ENCODE data around the gene RASAL2.
"Not testable (repeated sequence)": the region's sequence is repeated elsewhere in the genome, so short reads cannot be mapped to it uniquely, and the experiment has no call there.

Gene RASAL2

DNA sequence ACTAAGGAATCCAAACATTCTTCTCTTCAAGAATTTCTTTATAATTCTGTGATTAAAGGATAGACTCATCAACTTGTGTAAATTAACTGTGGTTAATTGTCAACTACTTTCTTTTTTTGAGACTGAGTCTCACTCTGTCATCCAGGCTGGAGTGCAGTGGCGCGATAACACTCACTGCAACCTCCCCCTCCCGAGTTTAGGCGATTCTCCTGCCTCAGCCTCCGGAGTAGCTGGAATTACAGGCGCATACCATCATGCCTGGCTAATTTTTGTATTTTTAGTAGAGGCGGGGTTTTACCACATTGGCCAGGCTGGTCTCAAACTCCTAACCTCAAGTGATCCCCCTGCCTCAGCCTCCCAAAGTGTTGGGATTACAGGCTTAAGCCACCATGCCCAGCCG is 296.4 kb downstream of the RASAL2 start:
- not testable (repeated sequence) for ATAC-seq, DNase-seq

GRCh38 chr1:178393370-178393769 is 299.5 kb downstream of the RASAL2 start:
- ATAC-seq (no peak), DNase-seq (no peak)

GRCh38 chr1:178396789-178397188 is 302.9 kb downstream of the RASAL2 start:
- ATAC-seq = no peak
- no peak for DNase-seq

- ATAC-seq (no peak), DNase-seq (no peak)
Observed at GRCh38 chr1:178397678-178398077, 303.8 kb downstream of the RASAL2 start.

DNA sequence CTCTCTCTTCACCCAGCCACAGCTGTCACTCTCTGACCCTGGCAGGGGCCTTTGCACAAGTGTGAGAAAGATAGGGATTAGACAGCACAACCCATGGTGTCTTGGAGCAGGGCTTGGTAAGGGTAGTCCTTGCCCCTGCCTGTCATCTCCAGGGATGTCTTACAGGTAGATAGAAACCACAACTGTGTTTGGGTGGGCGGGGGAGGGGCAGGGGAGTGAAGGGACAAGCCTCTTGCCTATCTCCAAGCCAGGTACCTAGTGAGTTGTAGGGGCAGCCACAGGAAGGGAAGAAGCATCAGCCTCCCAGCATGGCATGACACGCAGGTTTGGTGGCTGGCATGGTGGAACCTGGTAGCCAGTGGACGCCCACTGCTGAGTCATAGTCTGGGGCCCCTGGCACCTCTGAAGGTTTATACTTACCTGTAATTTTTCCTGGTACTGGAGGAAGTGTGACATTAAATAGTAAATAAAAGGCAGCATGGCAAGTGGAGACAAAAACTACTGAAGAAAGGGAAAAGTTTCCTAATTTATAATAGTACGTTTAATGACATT is 305.3 kb downstream of the RASAL2 start:
- ATAC-seq = no peak
- no peak for DNase-seq

DNA sequence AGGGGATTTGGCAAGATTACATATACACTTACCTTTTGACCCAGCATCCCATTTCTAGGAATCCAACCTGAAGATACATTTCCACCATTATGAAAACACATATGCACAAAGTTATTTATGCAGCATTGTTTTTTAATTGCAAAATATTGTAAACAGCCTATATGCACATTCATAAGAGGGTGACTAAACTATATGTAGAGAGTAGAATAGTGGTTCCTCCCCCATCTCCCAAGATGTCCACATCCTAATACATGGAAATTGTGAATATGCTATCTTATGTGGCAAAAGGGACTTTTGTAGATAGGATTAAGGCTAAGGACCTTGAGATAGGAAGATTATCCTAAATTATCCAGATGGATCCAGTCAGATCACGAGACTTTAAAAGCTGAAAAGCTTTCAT is 311.2 kb downstream of the RASAL2 start:
- DNase-seq = no peak

DNA sequence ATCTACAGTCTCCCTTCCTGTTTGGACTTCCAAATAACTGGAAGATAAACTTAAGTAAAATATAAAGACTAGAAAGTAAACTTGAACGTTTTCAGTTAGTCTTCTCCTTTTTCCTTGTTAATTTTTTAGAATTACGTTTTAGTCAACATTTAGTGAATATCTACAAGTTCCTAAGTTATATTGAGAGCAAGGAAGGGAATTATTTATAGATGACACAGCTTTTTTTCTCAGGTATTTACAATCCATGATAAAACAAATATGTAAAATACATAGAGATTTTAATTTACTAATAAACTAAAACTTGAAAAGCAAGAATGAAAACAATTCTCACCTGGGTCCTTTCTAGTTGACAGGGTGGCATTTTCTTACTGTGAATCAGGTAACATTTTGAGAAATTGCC is 313.3 kb downstream of the RASAL2 start:
- no peak for ATAC-seq
- DNase-seq = no peak

More for the DNA sequence above, 311.2 kb downstream of the RASAL2 start:
- no peak for ATAC-seq

DNA sequence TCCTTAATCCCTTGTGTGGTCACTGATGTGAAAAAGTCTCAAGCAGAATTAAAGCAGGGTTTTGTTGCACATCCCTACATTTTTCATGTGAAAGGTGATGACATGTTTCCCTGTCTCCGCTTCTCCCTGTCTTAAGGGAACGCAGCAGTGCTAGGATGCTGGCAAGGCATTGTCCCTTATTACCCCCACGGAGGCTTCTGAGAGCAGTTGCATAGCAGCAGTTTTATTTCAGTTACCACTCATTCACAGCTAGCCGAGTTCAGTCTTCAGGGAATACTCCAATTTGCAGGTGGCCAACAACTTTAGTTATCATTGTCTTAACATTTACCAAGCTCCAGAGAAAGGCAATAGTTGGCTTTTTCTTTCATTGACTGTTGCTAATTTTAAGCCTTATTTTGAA is 313.8 kb downstream of the RASAL2 start:
- no peak for ATAC-seq

DNA sequence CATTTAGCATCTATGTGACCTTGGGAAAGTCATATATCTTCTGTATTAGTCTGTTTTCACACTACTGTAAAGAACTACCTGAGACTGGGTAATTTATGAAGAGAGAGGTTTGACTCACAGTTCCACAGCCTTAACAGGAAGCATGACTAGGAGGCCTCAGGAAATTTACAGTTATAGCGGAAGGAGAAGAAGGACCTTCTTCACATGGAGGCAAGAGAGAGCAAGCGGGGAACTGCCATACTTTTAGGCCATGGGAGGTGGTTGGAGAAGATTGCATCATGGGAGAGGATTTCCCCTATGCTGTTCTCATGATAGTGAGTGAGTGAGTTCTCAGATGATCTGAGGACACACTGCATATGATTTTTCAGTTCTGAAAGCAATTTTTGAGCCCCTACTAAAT is 315.0 kb downstream of the RASAL2 start:
- ATAC-seq (no peak), DNase-seq (no peak)

More for the DNA sequence above, 313.8 kb downstream of the RASAL2 start:
- no peak for DNase-seq

- ATAC-seq (no peak), DNase-seq (no peak)
Observed at GRCh38 chr1:178409541-178409940, 315.6 kb downstream of the RASAL2 start.

DNA sequence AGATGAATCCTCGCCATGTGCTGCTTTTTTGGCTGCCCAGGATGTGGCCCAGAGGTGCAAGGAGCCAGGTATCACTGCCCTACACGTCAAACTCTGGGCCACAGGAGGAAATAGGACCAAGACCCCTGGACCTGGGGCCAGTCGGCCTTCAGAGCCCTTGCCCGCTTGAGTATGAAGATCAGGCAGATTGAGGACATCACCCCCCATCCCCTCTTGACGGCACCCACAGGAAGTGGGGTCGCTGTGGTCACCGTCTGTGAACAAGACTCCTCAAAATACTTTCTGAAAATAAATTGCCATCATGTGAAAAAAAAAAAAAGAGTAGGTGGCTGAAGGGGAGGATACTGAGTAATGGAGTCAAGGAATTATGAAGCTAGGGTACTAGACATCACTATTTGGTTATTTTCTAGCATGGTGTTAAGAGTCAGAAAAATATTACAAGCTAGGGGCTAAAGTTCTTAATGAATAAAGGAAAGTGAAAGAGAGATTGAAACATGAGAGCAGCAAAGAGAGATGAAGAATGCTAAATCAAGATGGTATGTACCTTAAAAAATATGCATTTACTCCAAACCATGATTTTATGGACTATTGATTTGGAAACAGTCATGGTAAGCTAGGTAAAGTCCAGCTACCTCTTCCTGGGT is 318.0 kb downstream of the RASAL2 start:
- ATAC-seq (no peak), DNase-seq (no peak)

- no peak for ATAC-seq
Observed at GRCh38 chr1:178412400-178412770, 318.5 kb downstream of the RASAL2 start.

DNA sequence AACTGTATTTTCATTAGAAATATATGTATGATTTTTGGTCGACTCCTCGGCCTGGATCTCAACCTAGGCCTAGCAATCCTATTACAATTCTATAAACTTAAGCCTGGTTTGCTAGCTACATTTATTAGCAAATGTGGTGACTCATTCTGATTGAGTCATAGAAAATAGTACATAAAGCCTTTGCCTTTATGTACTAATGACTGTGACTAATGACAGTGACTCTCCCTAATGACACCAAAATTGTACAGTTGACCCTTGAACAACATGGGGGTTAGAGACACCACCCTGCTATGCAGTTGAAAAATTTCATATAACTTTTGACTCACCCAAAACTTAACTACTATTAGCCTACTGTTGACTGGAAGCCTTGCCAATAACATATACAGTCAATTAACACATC is 324.0 kb downstream of the RASAL2 start:
- DNase-seq = no peak
- ATAC-seq = no peak

More at GRCh38 chr1:178412400-178412770, 318.5 kb downstream of the RASAL2 start:
- DNase-seq = no peak

DNA sequence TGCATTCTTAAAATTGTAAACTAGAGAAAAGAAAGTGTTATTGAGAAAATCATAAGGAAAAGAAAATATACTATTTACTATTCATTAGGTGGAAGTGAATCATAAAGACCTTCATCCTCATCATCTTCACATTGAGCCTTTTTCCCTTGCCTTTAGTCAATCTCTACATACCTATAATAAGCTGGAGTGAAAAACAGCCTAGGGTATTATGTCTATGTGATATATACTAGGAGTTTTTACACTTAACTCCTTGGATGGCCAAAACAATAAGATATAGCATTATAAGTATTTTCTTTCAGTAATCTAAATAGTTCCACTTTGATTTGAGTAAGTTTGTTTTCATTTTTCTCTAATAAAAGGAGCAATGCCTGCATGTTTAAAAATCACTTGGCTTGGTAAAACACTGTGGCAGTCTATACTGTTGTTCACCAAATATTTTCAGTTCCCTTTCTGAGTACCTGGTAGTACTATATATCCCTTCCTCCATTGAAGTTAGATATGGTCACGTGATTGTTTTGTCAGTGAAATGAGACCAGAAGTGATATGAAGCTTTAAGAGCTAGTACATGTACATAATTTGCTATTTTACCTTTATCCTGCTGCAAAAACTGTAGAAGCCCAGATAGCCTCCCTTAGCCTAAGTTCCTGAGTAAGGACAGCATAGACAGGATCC is 324.5 kb downstream of the RASAL2 start:
- ATAC-seq = no peak
- DNase-seq = no peak

- DNase-seq (no peak), ATAC-seq (no peak)
Observed at GRCh38 chr1:178434360-178434759, 340.5 kb downstream of the RASAL2 start.

DNA sequence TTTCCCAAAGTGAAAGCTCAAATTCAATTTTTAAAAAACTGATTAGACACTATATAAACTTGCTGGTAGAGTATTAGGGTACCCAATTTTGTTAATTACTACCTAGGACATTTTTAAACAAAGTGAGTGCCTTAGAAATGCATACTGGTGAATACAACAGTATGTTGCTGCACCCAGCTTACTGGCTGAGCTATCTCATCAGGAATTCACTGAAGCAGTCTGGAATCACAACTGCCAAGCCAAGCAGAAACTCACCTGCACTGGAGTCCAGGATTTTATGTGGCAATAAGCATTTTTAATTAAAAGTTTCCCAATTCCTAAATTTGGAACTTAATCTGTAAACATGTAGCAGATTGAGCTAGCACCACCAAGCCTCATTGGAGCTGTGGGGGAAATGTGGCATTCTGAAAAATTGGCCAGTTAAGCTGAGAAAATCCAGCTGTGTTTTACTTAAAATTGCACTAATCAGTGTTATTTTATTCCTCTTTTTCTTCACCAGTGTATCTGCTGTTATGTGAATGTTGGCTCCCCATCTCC is 341.1 kb downstream of the RASAL2 start:
- ATAC-seq (no peak), DNase-seq (no peak)

- ATAC-seq (no peak), DNase-seq (no peak)
Observed at GRCh38 chr1:178436899-178437298, 343.0 kb downstream of the RASAL2 start.

- ATAC-seq = no peak
- DNase-seq = no peak
Observed at GRCh38 chr1:178438432-178438831, 344.5 kb downstream of the RASAL2 start.

GRCh38 chr1:178442925-178443324 is 349.0 kb downstream of the RASAL2 start:
- no peak for ATAC-seq

DNA sequence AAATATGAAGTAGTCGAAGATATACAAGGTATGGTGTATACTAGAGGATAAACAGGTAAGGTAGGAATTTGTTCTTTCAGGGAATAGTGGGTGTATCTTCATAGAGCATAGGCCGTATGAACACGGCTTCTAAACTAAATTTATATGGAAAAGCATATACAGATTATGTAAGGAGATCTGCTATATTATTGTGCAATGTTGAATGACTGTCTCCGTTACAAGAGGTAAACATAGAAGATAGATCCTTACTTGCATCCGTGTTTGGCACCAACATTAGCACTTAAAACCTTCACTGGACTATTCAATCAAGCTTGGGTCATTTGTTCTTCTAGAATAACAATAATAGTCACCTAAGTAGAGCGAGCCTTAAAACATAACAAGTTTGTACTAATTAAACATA is 357.0 kb downstream of the RASAL2 start:
- no peak for ATAC-seq
- DNase-seq = no peak

More at GRCh38 chr1:178442925-178443324, 349.0 kb downstream of the RASAL2 start:
- no peak for DNase-seq

DNA sequence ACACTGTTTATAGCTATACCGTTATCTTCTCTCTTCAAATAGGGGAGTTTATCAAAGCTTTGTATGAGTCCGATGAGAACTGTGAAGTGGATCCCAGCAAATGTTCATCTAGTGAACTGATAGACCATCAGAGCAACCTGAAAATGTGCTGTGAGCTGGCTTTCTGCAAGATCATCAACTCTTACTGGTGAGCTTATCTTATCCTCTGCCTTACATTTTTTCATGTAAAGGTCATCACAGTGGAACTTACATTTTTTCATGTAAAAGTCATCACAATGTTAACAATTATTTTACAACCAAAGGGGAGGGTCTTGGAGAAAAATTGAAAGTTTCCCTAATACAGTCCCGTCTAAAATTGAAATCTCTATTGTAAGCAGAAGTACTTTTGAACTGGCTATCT is 357.6 kb downstream of the RASAL2 start:
- ATAC-seq (no peak), DNase-seq (no peak)

GRCh38 chr1:178452013-178452412 is 358.1 kb downstream of the RASAL2 start:
- no peak for ATAC-seq

DNA sequence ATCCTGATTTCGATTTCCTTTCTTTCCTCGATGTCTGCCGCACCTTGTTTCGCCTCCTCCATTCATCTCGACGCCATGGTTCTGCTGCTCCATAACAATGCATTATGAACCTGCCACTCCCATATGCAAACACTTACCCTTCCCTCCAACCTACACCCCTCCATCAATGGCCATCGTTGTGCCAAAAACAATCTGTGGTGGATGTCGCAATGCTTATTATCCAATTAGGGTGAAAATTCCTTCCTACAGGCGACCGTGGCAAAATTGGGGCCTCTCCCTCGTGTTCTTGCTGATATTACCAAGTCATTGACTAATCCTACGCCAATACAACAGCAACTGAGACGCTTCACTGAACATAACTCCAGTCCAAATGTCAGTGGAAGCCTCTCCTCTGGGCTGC is 362.6 kb downstream of the RASAL2 start:
- DNase-seq = no peak
- no peak for ATAC-seq

More at GRCh38 chr1:178452013-178452412, 358.1 kb downstream of the RASAL2 start:
- no peak for DNase-seq
